ENCODE data around the gene PLTP. TPM values are rescaled to one million over a fixed set of nuclear protein-coding genes. Genes with fewer than 3 reads are reported as not detected.

PLTP gene
- total and polyA plus RNA-seq, 11 donors: 19.8 to 367 (median 50.5) TPM

DNA sequence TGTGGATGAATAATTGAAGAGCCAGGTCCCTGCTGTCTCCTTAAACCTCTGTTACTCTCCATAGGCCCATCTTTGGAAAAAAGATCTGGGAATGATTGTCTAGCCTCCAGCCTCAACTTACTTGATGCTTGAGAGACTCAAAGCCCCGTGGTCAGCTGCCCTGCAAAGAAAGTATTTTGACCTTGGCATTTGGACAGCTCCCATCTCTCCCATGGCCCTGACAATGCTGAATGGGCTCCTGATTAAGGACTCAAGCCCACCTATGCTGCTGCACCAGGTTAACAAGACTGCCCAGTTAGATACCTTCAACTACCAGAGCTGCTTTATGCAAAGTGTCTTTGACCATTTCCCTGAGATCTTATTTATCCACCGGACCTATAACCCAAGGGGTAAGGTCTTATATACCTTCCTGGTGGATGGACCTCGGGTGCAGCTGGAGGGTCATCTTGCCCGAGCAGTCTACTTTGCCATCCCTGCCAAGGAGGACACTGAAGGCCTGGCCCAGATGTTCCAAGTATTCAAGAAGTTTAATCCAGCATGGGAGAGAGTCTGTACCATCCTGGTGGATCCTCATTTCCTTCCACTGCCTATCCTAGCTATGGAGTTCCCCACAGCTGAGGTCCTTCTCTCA, 29.4 kb downstream of the PLTP start:
- Histone ChIP-seq H3K36me3 (peaks cover 0 to 66% (median 42%) of the 10 kb centered on the region in 9 donors), H3K9me3 (no peaks in the 10 kb centered on the region), H3K4me1 (peaks cover 0 to 34% (median 15%) of the 10 kb centered on the region in 12 donors), H3K4me3 (no peak overlapping the region), H3K27me3 (no peaks in the 10 kb centered on the region), H3K27ac (no peak overlapping the region)
- no peak for DNase-seq
- TF ChIP-seq, protein P1, sequence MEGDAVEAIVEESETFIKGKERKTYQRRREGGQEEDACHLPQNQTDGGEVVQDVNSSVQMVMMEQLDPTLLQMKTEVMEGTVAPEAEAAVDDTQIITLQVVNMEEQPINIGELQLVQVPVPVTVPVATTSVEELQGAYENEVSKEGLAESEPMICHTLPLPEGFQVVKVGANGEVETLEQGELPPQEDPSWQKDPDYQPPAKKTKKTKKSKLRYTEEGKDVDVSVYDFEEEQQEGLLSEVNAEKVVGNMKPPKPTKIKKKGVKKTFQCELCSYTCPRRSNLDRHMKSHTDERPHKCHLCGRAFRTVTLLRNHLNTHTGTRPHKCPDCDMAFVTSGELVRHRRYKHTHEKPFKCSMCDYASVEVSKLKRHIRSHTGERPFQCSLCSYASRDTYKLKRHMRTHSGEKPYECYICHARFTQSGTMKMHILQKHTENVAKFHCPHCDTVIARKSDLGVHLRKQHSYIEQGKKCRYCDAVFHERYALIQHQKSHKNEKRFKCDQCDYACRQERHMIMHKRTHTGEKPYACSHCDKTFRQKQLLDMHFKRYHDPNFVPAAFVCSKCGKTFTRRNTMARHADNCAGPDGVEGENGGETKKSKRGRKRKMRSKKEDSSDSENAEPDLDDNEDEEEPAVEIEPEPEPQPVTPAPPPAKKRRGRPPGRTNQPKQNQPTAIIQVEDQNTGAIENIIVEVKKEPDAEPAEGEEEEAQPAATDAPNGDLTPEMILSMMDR (IDR thresholded peaks at IDR 0.05): no peak
- intact Hi-C loops (cut with DNase I): no loop called here
- no peak for ATAC-seq
- 77 to 85% (median 79%) methylated on average over 4 of the region's 4 CpGs for WGBS, 4 donors

DNA sequence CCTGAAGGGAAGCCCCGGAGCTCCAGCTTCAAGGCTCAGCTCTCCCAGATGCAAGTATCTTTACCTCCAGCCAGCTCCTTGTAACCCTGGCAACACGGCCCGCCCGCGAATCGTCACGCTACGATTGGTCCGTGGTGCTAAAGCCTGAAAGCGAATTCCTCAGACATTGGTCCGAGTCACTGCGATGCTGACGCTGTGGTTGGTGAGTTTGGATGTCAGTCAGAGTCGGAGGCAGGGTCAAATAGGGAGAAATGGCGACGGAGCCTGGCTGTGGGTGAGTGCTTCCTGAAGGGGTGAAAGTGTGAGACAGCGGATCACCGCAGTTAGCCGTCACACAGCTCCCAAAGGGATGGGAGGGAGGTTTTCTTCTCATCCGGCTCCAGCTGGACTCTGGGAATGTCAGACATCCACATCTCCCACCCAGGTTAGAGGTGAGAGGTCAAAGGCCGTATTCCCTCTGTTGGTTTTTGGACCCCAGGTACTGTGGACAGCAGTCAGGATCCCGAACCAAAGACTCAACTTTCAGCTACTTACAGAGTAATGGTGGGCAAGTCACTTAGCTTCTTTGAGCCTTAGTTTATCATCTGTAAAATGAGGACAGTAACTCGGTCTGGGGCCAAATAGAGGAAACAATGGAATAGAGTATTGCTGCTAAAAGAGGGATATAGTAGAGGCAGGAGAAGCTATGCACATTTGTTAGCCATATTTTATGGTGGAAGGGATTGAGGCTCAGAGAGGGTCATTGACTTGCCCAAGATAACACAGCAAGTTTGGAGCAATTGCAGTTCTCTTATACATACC, 30.8 kb downstream of the PLTP start, which contains the start of gene ZSWIM1:
ZSWIM1 (plus strand) TSS at position 240 of the 801 bp plus-strand sequence. CDS start 1,366 bp downstream, outside the sequence.
- ATAC-seq: peak; percentile 97 to 99 (median 98)
- WGBS, 4 donors: 0 to 1% (median 1%) methylated on average over 23 of the region's 23 CpGs
- no peaks in the 10 kb centered on the region for H3K27me3 ChIP-seq
- H3K4me1 ChIP-seq: peaks cover 0 to 34% (median 15%) of the 10 kb centered on the region in 12 donors
- peaks cover 0 to 62% (median 42%) of the 10 kb centered on the region in 9 donors for H3K36me3 ChIP-seq
- peak in 1 of 2 donors; percentile 75 for TF ChIP-seq POLR2A (IDR thresholded peaks at IDR 0.05)
- TF ChIP-seq, protein P1 (IDR thresholded peaks at IDR 0.05): no peak
- peak within 1 kb of the TSS in 11 of 12 donors; percentile 79 to 90 (median 87) for H3K27ac ChIP-seq
- peak within 1 kb of the TSS; percentile 41 to 92 (median 69) for H3K4me3 ChIP-seq
- peak; percentile 99 for DNase-seq
- no peaks in the 10 kb centered on the region for H3K9me3 ChIP-seq
- intact Hi-C loops (cut with DNase I): no loop called here

DNA sequence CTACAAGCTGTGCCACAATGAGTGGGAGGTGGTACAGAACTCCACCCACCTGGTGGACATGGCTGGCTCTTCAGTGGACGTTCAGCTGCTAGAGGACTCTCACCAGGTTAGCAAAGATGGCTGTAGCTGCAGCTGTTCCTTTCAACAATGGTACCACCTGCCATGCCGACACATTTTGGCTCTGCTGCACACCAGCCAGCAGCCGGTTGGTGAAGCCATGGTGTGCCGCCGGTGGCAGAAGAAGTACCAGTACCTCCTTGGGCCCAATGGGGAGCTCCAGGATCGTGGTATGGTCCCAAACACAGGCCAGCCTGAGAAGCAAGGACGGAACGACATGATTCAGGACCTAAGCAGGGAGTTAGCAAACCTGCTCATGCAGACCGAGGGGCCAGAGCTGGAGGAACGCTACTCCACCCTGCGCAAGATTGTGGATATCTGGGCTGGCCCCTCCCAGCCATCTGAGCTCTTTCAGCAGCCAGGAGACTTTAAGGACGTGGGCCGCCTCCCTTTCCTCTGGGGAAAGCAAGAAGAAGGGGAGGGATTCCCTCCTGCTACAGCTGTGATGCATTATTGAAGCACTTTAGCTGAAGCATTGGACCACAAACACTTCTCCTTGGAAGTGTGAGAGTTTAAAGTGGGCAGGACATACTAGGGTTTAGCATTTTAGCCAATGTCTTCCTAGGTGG, 33.7 kb downstream of the PLTP start:
- intact Hi-C loops (cut with DNase I): no loop called here
- peak in 1 of 5 donors; percentile 65 for DNase-seq
- no peak for TF ChIP-seq POLR2A (IDR thresholded peaks at IDR 0.05)
- TF ChIP-seq, protein P1 (IDR thresholded peaks at IDR 0.05): no peak
- H3K4me1 ChIP-seq: peaks cover 0 to 20% (median 15%) of the 10 kb centered on the region in 12 donors
- ATAC-seq: peak in 1 of 4 donors; percentile 19
- H3K27ac ChIP-seq: no peak overlapping the region
- 69 to 87% (median 81%) methylated on average over 11 to 13 of the region's 13 CpGs for WGBS, 4 donors
- H3K9me3 ChIP-seq: no peaks in the 10 kb centered on the region
- H3K4me3 ChIP-seq: no peak overlapping the region
- peaks cover 0 to 37% (median 30%) of the 10 kb centered on the region in 9 donors for H3K36me3 ChIP-seq
- no peaks in the 10 kb centered on the region for H3K27me3 ChIP-seq

All from heart left ventricle (tissue), 16 donors.